22Rv1 (cell line): Measurements from ENCODE around the gene DBN1.

Experiments
- CTCF ChIP-seq: fragments of 450-650 bp; IDR thresholded peaks from 2 replicates; pipeline ENCODE4 v1.5.1; 2017; ENCODE audit warnings: mild to moderate bottlenecking
- ZFX ChIP-seq: fragments of 450-650 bp; IDR thresholded peaks from 2 replicates; pipeline ENCODE4 v1.6.1; 2017; ENCODE audit warnings: antibody characterized with exemption, borderline replicate concordance

- TF ChIP-seq CTCF (no peak), ZFX (no peak)
Observed at GRCh38 chr5:177434437-177434836, 39.0 kb downstream of the DBN1 start.
